GM23338 (cell line): ENCODE measurements around the gene SCN4A. TPM values are rescaled to one million over a fixed set of nuclear protein-coding genes. Genes with fewer than 3 reads are reported as not detected.

Experiments
- EZH2 ChIP-seq: fragments of 200-600 bp; sonication (generic); IDR thresholded peaks from one replicate; pipeline ENCODE4 v1.8.0; 2017; ENCODE audit warnings: antibody characterized with exemption, mild to moderate bottlenecking, low read depth; ENCODE audit not compliant: unreplicated experiment
- ZNF331 ChIP-seq: fragments of 250-450 bp; sonication (Bioruptor Pico); IDR thresholded peaks from 2 replicates; pipeline ENCODE4 v1.5.0; 2020; ENCODE audit warnings: low read depth, mild to moderate bottlenecking, moderate library complexity
- ZNF462 ChIP-seq: fragments of 250-450 bp; sonication (Bioruptor Pico); IDR thresholded peaks from 2 replicates; pipeline ENCODE4 v1.5.0; 2020; ENCODE audit warnings: mild to moderate bottlenecking, moderate library complexity
- polyA plus RNA-seq: library from polyadenylated mRNA; unstranded; fragments of >200 nt; fragmentation: Nextera tagmentation; extraction: Ambion mirVana; gene quantifications from 2 replicates; pipeline ENCODE4 v1.2.1, GENCODE V29; 2016
- total RNA-seq: library from RNA; depleted of rRNA; stranded (reverse); fragments of >200 nt; shearing (Covaris generic); gene quantifications from 2 replicates; pipeline ENCODE4 v1.2.3, GENCODE V29; 2014
- TF ChIP-seq, protein P1 (sequence below), 2 experiments: fragments of 200-600 bp in 1 of 2; sonication (generic) in 1 of 2; conservative IDR thresholded peaks; 2 replicates each; pipeline versions ENCODE4 v1.5.1 to v1.6.1; 2016 to 2017; ENCODE audit warnings: antibody characterized with exemption in 2 of 2, low read depth in 2 of 2, mild to moderate bottlenecking in 2 of 2, moderate library complexity in 1 of 2

The SCN4A gene
- total and polyA plus RNA-seq, 2 experiments from 2014 or later, result 2.3 to 7.9 TPM

GRCh38 chr17:63998721-63999679 is 26.3 kb upstream of the SCN4A start (continued):
- TF ChIP-seq ZNF462 (CRISPR knock-in tag), result no peak
- no peak for TF ChIP-seq ZNF331 (CRISPR knock-in tag)
- TF ChIP-seq EZH2, result no peak
- TF ChIP-seq, protein P1, sequence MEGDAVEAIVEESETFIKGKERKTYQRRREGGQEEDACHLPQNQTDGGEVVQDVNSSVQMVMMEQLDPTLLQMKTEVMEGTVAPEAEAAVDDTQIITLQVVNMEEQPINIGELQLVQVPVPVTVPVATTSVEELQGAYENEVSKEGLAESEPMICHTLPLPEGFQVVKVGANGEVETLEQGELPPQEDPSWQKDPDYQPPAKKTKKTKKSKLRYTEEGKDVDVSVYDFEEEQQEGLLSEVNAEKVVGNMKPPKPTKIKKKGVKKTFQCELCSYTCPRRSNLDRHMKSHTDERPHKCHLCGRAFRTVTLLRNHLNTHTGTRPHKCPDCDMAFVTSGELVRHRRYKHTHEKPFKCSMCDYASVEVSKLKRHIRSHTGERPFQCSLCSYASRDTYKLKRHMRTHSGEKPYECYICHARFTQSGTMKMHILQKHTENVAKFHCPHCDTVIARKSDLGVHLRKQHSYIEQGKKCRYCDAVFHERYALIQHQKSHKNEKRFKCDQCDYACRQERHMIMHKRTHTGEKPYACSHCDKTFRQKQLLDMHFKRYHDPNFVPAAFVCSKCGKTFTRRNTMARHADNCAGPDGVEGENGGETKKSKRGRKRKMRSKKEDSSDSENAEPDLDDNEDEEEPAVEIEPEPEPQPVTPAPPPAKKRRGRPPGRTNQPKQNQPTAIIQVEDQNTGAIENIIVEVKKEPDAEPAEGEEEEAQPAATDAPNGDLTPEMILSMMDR (conservative IDR thresholded peaks at IDR 0.05; ENCODE audit: low read depth in 2 of 2), result no peak
